Activated CD4-positive, alpha-beta T cell treated with anti-CD3 and anti-CD28 coated beads, Interleukin-2, amount 10 ng/mL, durations not matched to agents 24 days and 14 days (primary cell): ENCODE results near the gene ABCC5. TPM values are rescaled to one million over a fixed set of nuclear protein-coding genes. Genes with fewer than 3 reads are reported as not detected.
"Not testable (repeated sequence)": the region's sequence is repeated elsewhere in the genome, so short reads cannot be mapped to it uniquely, and the experiment has no call there.

Experiments used
- DNase-seq: peaks from one replicate; pipeline ENCODE4 v3.0.0; 2022
- H3K27ac Mint-ChIP-seq: one replicate; pipeline ENCODE4 v1.8.0; 2022; ENCODE audit warnings: mild to moderate bottlenecking, mixed read lengths
- H3K27me3 Mint-ChIP-seq: one replicate; pipeline ENCODE4 v1.8.0; 2022; ENCODE audit warnings: mixed read lengths
- H3K36me3 Mint-ChIP-seq: one replicate; pipeline ENCODE4 v1.8.0; 2022; ENCODE audit warnings: low read depth, mild to moderate bottlenecking, mixed read lengths
- H3K4me1 Mint-ChIP-seq: one replicate; pipeline ENCODE4 v1.8.0; 2021; ENCODE audit warnings: mixed read lengths
- H3K4me3 Mint-ChIP-seq: one replicate; pipeline ENCODE4 v1.8.0; 2022; ENCODE audit warnings: mild to moderate bottlenecking, moderate library complexity, mixed read lengths
- H3K9me3 Mint-ChIP-seq: one replicate; pipeline ENCODE4 v1.8.0; 2021; ENCODE audit warnings: mixed read lengths
- intact Hi-C: fragments of 100-400 bp; cut with micrococcal nuclease; formaldehyde crosslinking; loops from one replicate; pipeline ENCODE4 v1.15.1; 2023
- total RNA-seq: library from RNA; stranded (reverse); gene quantifications from 2 replicates; pipeline ENCODE4 v1.2.3, GENCODE V29; 2022

The ABCC5 gene
- total RNA-seq, 1 donor from 2014 or later, result 19.7 TPM

GRCh38 chr3:184007143-184007813 lies 10.4 kb downstream of the ABCC5 start:
- H3K27ac Mint-ChIP-seq, H3K27me3 Mint-ChIP-seq, DNase-seq, H3K4me3 Mint-ChIP-seq, H3K36me3 Mint-ChIP-seq, H3K4me1 Mint-ChIP-seq, intact Hi-C loops, H3K9me3 Mint-ChIP-seq: not testable (repeated sequence)

GRCh38 chr3:184005941-184006507 lies 11.7 kb downstream of the ABCC5 start:
- Mint-ChIP-seq H3K4me1 (peaks cover 10% of the 10 kb centered on the region), H3K27ac (no peak overlapping the region), H3K36me3 (peaks cover 4% of the 10 kb centered on the region), H3K27me3 (no peaks in the 10 kb centered on the region), H3K4me3 (no peak overlapping the region), H3K9me3 (no peaks in the 10 kb centered on the region)
- intact Hi-C loops, result no loop called here
- no peak for DNase-seq

- Mint-ChIP-seq H3K4me3 (no peak overlapping the region), H3K27ac (no peak overlapping the region), H3K9me3 (no peaks in the 10 kb centered on the region), H3K27me3 (no peaks in the 10 kb centered on the region), H3K36me3 (peaks cover 4% of the 10 kb centered on the region), H3K4me1 (peaks cover 10% of the 10 kb centered on the region)
- DNase-seq, result no peak
- intact Hi-C loops, result no loop called here
Measured at GRCh38 chr3:184004476-184004875, 13.2 kb downstream of the ABCC5 start.

GRCh38 chr3:184003187-184003967 lies 14.3 kb downstream of the ABCC5 start:
- peaks cover 4% of the 10 kb centered on the region for H3K36me3 Mint-ChIP-seq
- H3K9me3 Mint-ChIP-seq, result no peaks in the 10 kb centered on the region
- H3K4me1 Mint-ChIP-seq, result peaks cover 10% of the 10 kb centered on the region
- no peak overlapping the region for H3K27ac Mint-ChIP-seq
- DNase-seq, result no peak
- H3K4me3 Mint-ChIP-seq, result no peak overlapping the region
- intact Hi-C loops, result no loop called here
- H3K27me3 Mint-ChIP-seq, result no peaks in the 10 kb centered on the region

GRCh38 chr3:184002469-184002868 lies 15.2 kb downstream of the ABCC5 start:
- Mint-ChIP-seq H3K4me3 (no peak overlapping the region), H3K36me3 (peaks cover 4% of the 10 kb centered on the region), H3K9me3 (no peaks in the 10 kb centered on the region), H3K27ac (no peak overlapping the region), H3K27me3 (no peaks in the 10 kb centered on the region), H3K4me1 (peaks cover 10% of the 10 kb centered on the region)
- DNase-seq, result no peak
- intact Hi-C loops, result no loop called here

- no peaks in the 10 kb centered on the region for H3K27me3 Mint-ChIP-seq
- H3K9me3 Mint-ChIP-seq, result no peaks in the 10 kb centered on the region
- peaks cover 10% of the 10 kb centered on the region for H3K4me1 Mint-ChIP-seq
- H3K27ac Mint-ChIP-seq, result no peak overlapping the region
- H3K4me3 Mint-ChIP-seq, result no peak overlapping the region
- DNase-seq, result no peak
- H3K36me3 Mint-ChIP-seq, result peaks cover 4% of the 10 kb centered on the region
- intact Hi-C loops, result no loop called here
Measured at GRCh38 chr3:184001761-184002160, 15.9 kb downstream of the ABCC5 start.

- peaks cover 14% of the 10 kb centered on the region for H3K36me3 Mint-ChIP-seq
- H3K4me3 Mint-ChIP-seq, result no peak overlapping the region
- no peak overlapping the region for H3K27ac Mint-ChIP-seq
- H3K4me1 Mint-ChIP-seq, result peaks cover 4% of the 10 kb centered on the region
- intact Hi-C loops, result no loop called here
- no peak for DNase-seq
- no peaks in the 10 kb centered on the region for H3K9me3 Mint-ChIP-seq
- no peaks in the 10 kb centered on the region for H3K27me3 Mint-ChIP-seq
Measured at GRCh38 chr3:183991403-183991802, 26.3 kb downstream of the ABCC5 start.

- intact Hi-C loops, result no loop called here
- H3K36me3 Mint-ChIP-seq, result peaks cover 14% of the 10 kb centered on the region
- DNase-seq, result no peak
- H3K9me3 Mint-ChIP-seq, result no peaks in the 10 kb centered on the region
- H3K27ac Mint-ChIP-seq, result no peak overlapping the region
- peaks cover 4% of the 10 kb centered on the region for H3K4me1 Mint-ChIP-seq
- no peak overlapping the region for H3K4me3 Mint-ChIP-seq
- H3K27me3 Mint-ChIP-seq, result no peaks in the 10 kb centered on the region
Measured at GRCh38 chr3:183988216-183988790, 29.4 kb downstream of the ABCC5 start.

GRCh38 chr3:183987000-183987600 lies 30.6 kb downstream of the ABCC5 start:
- intact Hi-C loops, result no loop called here
- Mint-ChIP-seq H3K4me3 (no peak overlapping the region), H3K27ac (no peak overlapping the region), H3K9me3 (no peaks in the 10 kb centered on the region), H3K36me3 (peaks cover 14% of the 10 kb centered on the region), H3K4me1 (peaks cover 4% of the 10 kb centered on the region), H3K27me3 (no peaks in the 10 kb centered on the region)
- no peak for DNase-seq

GRCh38 chr3:183984749-183985729 lies 32.6 kb downstream of the ABCC5 start:
- Mint-ChIP-seq H3K9me3 (no peaks in the 10 kb centered on the region), H3K27ac (no peak overlapping the region), H3K4me3 (no peak overlapping the region), H3K36me3 (peaks cover 14% of the 10 kb centered on the region), H3K4me1 (peaks cover 4% of the 10 kb centered on the region), H3K27me3 (no peaks in the 10 kb centered on the region)
- intact Hi-C loops, result no loop called here
- DNase-seq, result no peak

GRCh38 chr3:183984127-183984740 lies 33.5 kb downstream of the ABCC5 start:
- Mint-ChIP-seq H3K27me3 (no peaks in the 10 kb centered on the region), H3K36me3 (peaks cover 14% of the 10 kb centered on the region), H3K9me3 (no peaks in the 10 kb centered on the region), H3K27ac (no peak overlapping the region), H3K4me1 (peaks cover 4% of the 10 kb centered on the region), H3K4me3 (no peak overlapping the region)
- no peak for DNase-seq
- intact Hi-C loops, result no loop called here

- H3K27ac Mint-ChIP-seq, result no peak overlapping the region
- no peaks in the 10 kb centered on the region for H3K9me3 Mint-ChIP-seq
- no peaks in the 10 kb centered on the region for H3K4me1 Mint-ChIP-seq
- no peak for DNase-seq
- H3K4me3 Mint-ChIP-seq, result no peak overlapping the region
- H3K27me3 Mint-ChIP-seq, result no peaks in the 10 kb centered on the region
- intact Hi-C loops, result no loop called here
- H3K36me3 Mint-ChIP-seq, result peaks cover 4% of the 10 kb centered on the region
Measured at GRCh38 chr3:183981990-183982644, 35.6 kb downstream of the ABCC5 start.
